K562 (cell line): Measurements from ENCODE around the gene OTP. TPM values are rescaled to one million over a fixed set of nuclear protein-coding genes. Genes with fewer than 3 reads are reported as not detected.

ENCODE experiments used
- BCLAF1 ChIP-seq, 2 experiments: fragments of 450-650 bp in 1 of 2; IDR thresholded peaks; 2 replicates each; pipeline ENCODE4 v1.6.1; 2011 to 2017; ENCODE audit warnings: low read depth in 2 of 2, antibody characterized with exemption in 1 of 2, borderline replicate concordance in 1 of 2, low read length in 1 of 2, mild to moderate bottlenecking in 1 of 2, mixed read lengths in 1 of 2; ENCODE audit not compliant: control insufficient read depth in 1 of 2
- BRCA1 ChIP-seq, 2 experiments: fragments of 450-650 bp in 1 of 2; sonication (generic) in 1 of 2; formaldehyde crosslinking in 1 of 2; IDR thresholded peaks; 2 replicates each; pipeline versions ENCODE4 v1.5.0 to v1.6.1; 2017 to 2020; ENCODE audit warnings: mild to moderate bottlenecking in 1 of 2, missing genetic modification reagents in 1 of 2
- GTF2B ChIP-seq: IDR thresholded peaks from 2 replicates; pipeline ENCODE4 v1.6.1; 2011; ENCODE audit not compliant: insufficient read length; ENCODE audit errors: extremely low read depth
- MIER1 ChIP-seq: fragments of 450-650 bp; IDR thresholded peaks from 2 replicates; pipeline ENCODE4 v1.6.1; 2016; ENCODE audit warnings: antibody characterized with exemption, mild to moderate bottlenecking, low read depth
- NFRKB ChIP-seq: fragments of 450-650 bp; IDR thresholded peaks from 2 replicates; pipeline ENCODE4 v1.6.1; 2016; ENCODE audit warnings: low read depth
- RBFOX2 ChIP-seq: fragments of 200-400 bp; formaldehyde crosslinking; IDR thresholded peaks from 2 replicates; pipeline ENCODE4 v1.6.1; 2017; ENCODE audit warnings: low read depth, mild to moderate bottlenecking, low read length, moderate library complexity
- RNF2 ChIP-seq: sonication (generic); IDR thresholded peaks from 2 replicates; pipeline ENCODE4 v1.6.1; 2016
- SLC30A9 ChIP-seq: fragments of 250-450 bp; sonication (Bioruptor Pico); IDR thresholded peaks from 2 replicates; pipeline ENCODE4 v1.8.0; 2022; ENCODE audit warnings: mild to moderate bottlenecking, moderate library complexity
- TEAD2 ChIP-seq: fragments of 450-650 bp; IDR thresholded peaks from 2 replicates; pipeline ENCODE4 v1.6.1; 2016; ENCODE audit warnings: missing genetic modification characterization, control low read depth, missing compliant biosample characterization
- TSC22D4 ChIP-seq: fragments of 450-650 bp; IDR thresholded peaks from 2 replicates; pipeline ENCODE4 v1.6.1; 2016; ENCODE audit warnings: missing genetic modification characterization, missing biosample characterization, control low read depth
- UBTF ChIP-seq, 2 experiments: IDR thresholded peaks; 2 replicates each; pipeline ENCODE4 v1.6.1; 2012; ENCODE audit warnings: improper control_type of control experiment in 2 of 2, low read depth in 2 of 2, low read length in 2 of 2, borderline replicate concordance in 1 of 2
- ZNF274 ChIP-seq: IDR thresholded peaks from 2 replicates; pipeline ENCODE4 v1.6.1; 2011; ENCODE audit warnings: low read depth, mild to moderate bottlenecking, low read length, moderate library complexity, borderline replicate concordance
- polyA plus RNA-seq, 8 experiments: library from polyadenylated mRNA; depleted of rRNA in 4 of 8; stranded (reverse) in 5 of 8; unstranded in 3 of 8; fragments of >200 nt; fragmentation: Nextera tagmentation in 2 of 8; fragmentation: Illumina TruSeq in 1 of 8; extraction: Ambion mirVana in 2 of 8; extraction: Trizol in 1 of 8; gene quantifications; 2 replicates each; pipeline versions ENCODE4 v1.2.1 to v1.2.3, GENCODE V29; 2011 to 2014; ENCODE audit warnings: inconsistent platforms in 1 of 8, missing spikeins in 1 of 8
- total RNA-seq, 7 experiments: library from RNA; depleted of rRNA in 6 of 7; stranded (reverse); fragments of >200 nt in 6 of 7; fragmentation: Illumina TruSeq in 2 of 7; extraction: Trizol in 2 of 7; gene quantifications; 2 replicates each; pipeline versions ENCODE4 v1.2.1 to v1.2.3, GENCODE V29; 2011 to 2021; ENCODE audit warnings: low replicate concordance in 1 of 7

The OTP gene
- total and polyA plus RNA-seq, 9 of the 15 experiments (the other 6 are each of a cell fraction or from before 2014, with no cell fraction given): 0.04 to 0.16 (median 0.06) TPM; not detected in 4

GRCh38 chr5:77590347-77590746 lies 48.2 kb downstream of the OTP start (continued):
- TF ChIP-seq UBTF (IDR thresholded peaks at IDR 0.05; ENCODE audit: borderline replicate concordance in 1 of 2, low read depth in 2 of 2, low read length in 2 of 2) (no peak), GTF2B (no peak), RNF2 (no peak), ZNF274 (no peak), TSC22D4 (tag) (no peak), NFRKB (no peak), TEAD2 (tag) (no peak), BCLAF1 (IDR thresholded peaks at IDR 0.05; ENCODE audit: borderline replicate concordance in 1 of 2, control insufficient read depth in 1 of 2, low read depth in 2 of 2, low read length in 1 of 2) (no peak), MIER1 (no peak), BRCA1 (IDR thresholded peaks at IDR 0.05) (no peak), BRCA1 (CRISPR knock-in tag; IDR thresholded peaks at IDR 0.05) (no peak), RBFOX2 (no peak), SLC30A9 (CRISPR knock-in tag) (no peak)
